Neural crest cell (in vitro differentiated cells): ENCODE data around the gene CD82. TPM values are rescaled to one million over a fixed set of nuclear protein-coding genes. Genes with fewer than 3 reads are reported as not detected.

Experiments used
- DNase-seq: peaks from one replicate; pipeline ENCODE4 v3.0.0; 2021; ENCODE audit warnings: low read depth, mixed read lengths, low spot score
- H3K27ac Mint-ChIP-seq: one replicate; pipeline ENCODE4 v1.8.0; 2021; ENCODE audit warnings: mild to moderate bottlenecking, mixed read lengths; ENCODE audit not compliant: unreplicated experiment
- H3K27me3 Mint-ChIP-seq: 2 replicates; pipeline ENCODE4 v1.8.0; 2021; ENCODE audit warnings: low read depth, mild to moderate bottlenecking, mixed read lengths
- H3K36me3 Mint-ChIP-seq: 2 replicates; pipeline ENCODE4 v1.8.0; 2021; ENCODE audit warnings: low read depth, mild to moderate bottlenecking, mixed read lengths
- H3K4me1 Mint-ChIP-seq: 2 replicates; pipeline ENCODE4 v1.8.0; 2021; ENCODE audit warnings: mixed read lengths
- H3K4me3 Mint-ChIP-seq: one replicate; pipeline ENCODE4 v1.8.0; 2021; ENCODE audit warnings: mild to moderate bottlenecking, mixed read lengths
- H3K9me3 Mint-ChIP-seq: 2 replicates; pipeline ENCODE4 v1.8.0; 2021; ENCODE audit warnings: mixed read lengths
- total RNA-seq: library from RNA; stranded (reverse); gene quantifications from 2 replicates; pipeline ENCODE4 v1.2.1, GENCODE V29; 2021
- TF ChIP-seq, protein P1 (sequence below): fragments of 200-600 bp; sonication (generic); conservative IDR thresholded peaks from 2 replicates; pipeline ENCODE4 v1.5.0; 2021; ENCODE audit warnings: antibody characterized with exemption, mild to moderate bottlenecking

CD82 gene
- total RNA-seq, 1 donor from 2014 or later = 14.1 TPM

DNA sequence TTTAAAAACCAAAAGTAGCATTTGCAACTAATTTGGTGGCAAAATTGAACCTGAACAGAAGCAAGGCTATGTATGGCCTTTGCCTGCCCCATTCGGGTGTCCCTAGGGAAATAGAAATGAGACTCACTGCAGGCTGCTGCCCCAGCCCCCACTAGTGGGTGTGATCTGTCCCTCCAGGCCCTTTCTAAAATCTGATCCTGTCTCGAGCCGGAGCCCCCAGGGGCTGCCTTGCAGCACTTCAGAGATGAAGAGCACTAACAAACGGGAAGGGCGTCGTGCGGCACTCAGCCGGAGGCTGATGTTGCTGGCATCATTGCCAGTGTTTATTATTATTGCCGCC, 43.2 kb downstream of the CD82 start:
- Mint-ChIP-seq H3K4me3 (no peak overlapping the region), H3K4me1 (peaks cover 19% of the 10 kb centered on the region), H3K9me3 (no peaks in the 10 kb centered on the region), H3K27ac (peak overlapping the region; percentile 37), H3K27me3 (no peaks in the 10 kb centered on the region), H3K36me3 (no peaks in the 10 kb centered on the region)
- no peak for DNase-seq
- TF ChIP-seq, protein P1, sequence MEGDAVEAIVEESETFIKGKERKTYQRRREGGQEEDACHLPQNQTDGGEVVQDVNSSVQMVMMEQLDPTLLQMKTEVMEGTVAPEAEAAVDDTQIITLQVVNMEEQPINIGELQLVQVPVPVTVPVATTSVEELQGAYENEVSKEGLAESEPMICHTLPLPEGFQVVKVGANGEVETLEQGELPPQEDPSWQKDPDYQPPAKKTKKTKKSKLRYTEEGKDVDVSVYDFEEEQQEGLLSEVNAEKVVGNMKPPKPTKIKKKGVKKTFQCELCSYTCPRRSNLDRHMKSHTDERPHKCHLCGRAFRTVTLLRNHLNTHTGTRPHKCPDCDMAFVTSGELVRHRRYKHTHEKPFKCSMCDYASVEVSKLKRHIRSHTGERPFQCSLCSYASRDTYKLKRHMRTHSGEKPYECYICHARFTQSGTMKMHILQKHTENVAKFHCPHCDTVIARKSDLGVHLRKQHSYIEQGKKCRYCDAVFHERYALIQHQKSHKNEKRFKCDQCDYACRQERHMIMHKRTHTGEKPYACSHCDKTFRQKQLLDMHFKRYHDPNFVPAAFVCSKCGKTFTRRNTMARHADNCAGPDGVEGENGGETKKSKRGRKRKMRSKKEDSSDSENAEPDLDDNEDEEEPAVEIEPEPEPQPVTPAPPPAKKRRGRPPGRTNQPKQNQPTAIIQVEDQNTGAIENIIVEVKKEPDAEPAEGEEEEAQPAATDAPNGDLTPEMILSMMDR = no peak

DNA sequence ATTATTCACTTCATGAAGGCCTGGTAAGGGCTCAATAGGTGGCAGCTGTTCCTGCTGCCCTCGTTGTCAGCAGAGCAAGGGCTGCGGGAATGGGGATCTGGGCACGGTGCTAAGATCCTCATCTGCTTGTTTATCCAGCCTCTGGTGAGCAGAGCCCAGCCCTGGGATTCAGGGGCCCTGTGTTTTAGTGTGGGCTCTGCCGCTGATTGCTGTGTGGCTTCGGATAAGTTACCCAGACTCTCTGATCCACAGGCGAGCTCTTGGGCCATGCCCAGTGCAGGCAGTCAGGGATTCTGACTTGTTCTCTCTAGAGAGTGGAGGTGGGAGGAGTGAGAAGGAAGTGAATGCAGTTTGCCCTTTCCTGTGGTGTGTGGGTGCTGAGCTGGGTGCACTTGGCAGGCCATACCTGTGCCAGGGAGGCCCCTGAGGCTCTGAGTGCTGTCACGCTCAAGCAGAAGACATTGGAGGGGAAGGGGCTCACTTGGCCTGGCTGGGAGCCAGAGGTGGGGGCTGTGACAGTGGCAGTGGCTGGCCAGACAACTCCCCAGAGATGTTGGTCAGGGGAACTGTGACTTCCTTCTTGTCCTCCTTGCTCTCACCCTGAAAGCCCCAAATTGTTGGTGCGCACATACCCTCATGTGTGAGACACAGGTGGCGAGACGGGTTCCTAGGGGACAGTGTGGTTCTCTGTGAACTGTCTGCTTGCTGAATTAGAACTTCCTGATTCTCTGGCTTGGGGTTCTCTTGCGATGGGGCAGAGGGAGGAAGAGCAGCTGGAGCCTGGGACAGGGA, 43.7 kb downstream of the CD82 start:
- Mint-ChIP-seq H3K4me1 (peaks cover 13% of the 10 kb centered on the region), H3K4me3 (no peak overlapping the region), H3K9me3 (no peaks in the 10 kb centered on the region), H3K36me3 (no peaks in the 10 kb centered on the region), H3K27me3 (no peaks in the 10 kb centered on the region), H3K27ac (no peak overlapping the region)
- DNase-seq = no peak
- TF ChIP-seq, protein P1 = no peak

DNA sequence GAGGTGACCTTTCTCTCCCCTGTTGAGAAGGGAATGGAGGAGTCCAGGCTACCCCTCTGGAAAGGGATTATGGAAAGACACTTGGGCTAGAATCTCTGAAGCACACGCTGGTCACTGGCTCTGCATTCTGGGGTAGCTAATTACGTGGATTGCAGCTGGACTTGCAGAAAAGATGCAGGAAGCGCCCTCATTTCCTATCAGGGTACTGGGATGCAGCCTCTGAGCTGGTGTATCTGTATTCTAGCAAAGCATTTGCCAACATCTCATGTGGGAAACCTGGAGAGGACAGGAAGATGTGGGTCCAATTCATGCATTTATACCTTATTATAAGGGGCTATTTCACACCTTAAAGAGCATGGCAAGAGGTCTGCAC, 44.3 kb downstream of the CD82 start:
- Mint-ChIP-seq H3K27ac (no peak overlapping the region), H3K27me3 (no peaks in the 10 kb centered on the region), H3K9me3 (no peaks in the 10 kb centered on the region), H3K36me3 (no peaks in the 10 kb centered on the region), H3K4me3 (no peak overlapping the region), H3K4me1 (peaks cover 16% of the 10 kb centered on the region)
- TF ChIP-seq, protein P1 = no peak
- no peak for DNase-seq

DNA sequence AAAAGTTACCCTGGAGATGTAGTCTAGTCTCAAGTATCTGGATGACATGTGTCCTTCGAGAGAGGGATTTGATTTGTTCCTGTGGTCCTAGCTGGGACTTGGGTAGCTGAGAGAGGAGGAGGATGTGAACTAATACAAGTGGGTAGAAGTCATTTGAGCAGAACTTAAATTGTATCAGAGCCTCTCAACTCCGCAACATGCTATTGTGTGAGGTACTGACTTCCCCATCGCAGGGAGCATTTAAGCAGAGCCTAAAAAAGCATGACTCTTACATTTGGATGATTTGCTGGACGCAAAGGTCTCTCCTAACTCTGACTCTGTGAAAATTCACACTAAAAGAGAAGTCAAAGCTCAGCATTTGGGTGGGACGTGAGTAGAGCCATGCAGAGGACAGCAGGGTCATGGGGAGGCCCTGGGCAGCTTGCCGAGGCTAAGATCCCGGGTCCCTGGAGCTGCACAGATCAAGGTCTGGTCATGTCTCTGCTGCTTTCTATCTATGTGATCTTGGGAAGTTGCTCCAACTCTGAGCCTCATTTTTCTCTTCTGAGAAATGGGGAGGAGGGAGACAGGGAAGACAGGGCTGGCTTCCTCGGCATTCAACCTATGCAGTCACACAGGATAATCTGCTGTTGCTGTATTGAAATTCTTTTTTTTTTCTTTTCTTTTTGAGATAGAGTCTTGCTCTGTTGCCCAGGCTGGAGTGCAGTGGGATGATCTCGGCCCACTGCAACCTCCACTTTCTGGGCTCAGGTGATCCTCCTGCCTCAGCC, 44.9 kb downstream of the CD82 start:
- Mint-ChIP-seq H3K4me1 (peaks cover 17% of the 10 kb centered on the region), H3K27ac (no peak overlapping the region), H3K9me3 (no peaks in the 10 kb centered on the region), H3K27me3 (no peaks in the 10 kb centered on the region), H3K36me3 (no peaks in the 10 kb centered on the region), H3K4me3 (no peak overlapping the region)
- no peak for DNase-seq
- TF ChIP-seq, protein P1 = no peak

DNA sequence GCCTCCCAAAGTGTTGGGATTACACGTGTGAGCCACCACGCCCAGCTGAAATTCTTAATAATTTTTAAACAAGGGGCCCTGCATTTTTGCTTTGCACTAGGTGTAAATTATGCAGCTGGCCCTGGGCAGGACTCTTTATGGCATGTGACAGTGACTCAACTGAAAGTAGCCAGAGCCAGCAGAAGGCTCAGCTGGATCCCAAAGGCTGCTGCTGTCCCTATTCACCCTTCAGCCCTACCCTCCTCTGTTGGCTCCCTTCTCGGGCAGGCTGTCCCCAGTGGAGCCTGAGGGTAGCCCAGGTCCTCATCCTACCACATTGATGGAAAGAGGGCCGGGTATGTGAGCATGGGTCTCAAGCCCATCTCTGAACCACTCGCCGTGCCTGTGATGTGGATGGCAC, 45.6 kb downstream of the CD82 start:
- TF ChIP-seq, protein P1 = no peak
- H3K27me3 Mint-ChIP-seq = no peaks in the 10 kb centered on the region

More for the DNA sequence above, 45.6 kb downstream of the CD82 start:
- no peak for DNase-seq
- Mint-ChIP-seq H3K36me3 (no peaks in the 10 kb centered on the region), H3K9me3 (no peaks in the 10 kb centered on the region), H3K4me1 (peaks cover 21% of the 10 kb centered on the region), H3K4me3 (no peak overlapping the region), H3K27ac (no peak overlapping the region)
